Body of pancreas (tissue), 4 donors: Measurements from ENCODE around the gene PI4K2B. TPM values are rescaled to one million over a fixed set of nuclear protein-coding genes. Genes with fewer than 3 reads are reported as not detected.
A peak's percentile ranks its signal among the peaks of the same experiment; 100 is the strongest.
"Not testable (repeated sequence)": the region's sequence is repeated elsewhere in the genome, so short reads cannot be mapped to it uniquely, and the experiment has no call there.

Experiments
- ATAC-seq: fragments of 150-250 bp; one replicate; pipeline ENCODE4 v1.9.1; 2016
- DNase-seq, 4 donors: peaks; one replicate each; pipeline ENCODE4 v3.0.0-alpha.2; 2019
- H3K27ac ChIP-seq, 4 donors: fragments of 200-600 bp; sonication (generic); 1 replicate in 3 of 4; 2 replicates in 1 of 4; pipeline versions ENCODE4 v1.5.1 to v1.6.1; 2016 to 2019; ENCODE audit warnings: mild to moderate bottlenecking in 1 of 4, mixed read lengths in 1 of 4, moderate library complexity in 1 of 4
- H3K27me3 ChIP-seq, 2 donors: fragments of 200-600 bp; sonication (generic); one replicate each; pipeline ENCODE4 v1.6.0; 2016; ENCODE audit warnings: mild to moderate bottlenecking in 1 of 2
- H3K36me3 ChIP-seq, 2 donors: fragments of 200-600 bp; sonication (generic); replicated peaks in 1 of 2; 2 replicates each; pipeline ENCODE4 v1.5.1; 2016; ENCODE audit warnings: low read depth in 2 of 2; ENCODE audit not compliant: insufficient read depth in 1 of 2
- H3K4me1 ChIP-seq: fragments of 200-600 bp; sonication (generic); one replicate; pipeline ENCODE4 v1.6.0; 2016
- H3K4me3 ChIP-seq, 2 donors: fragments of 200-600 bp; sonication (generic); 1 replicate in 1 of 2; 2 replicates in 1 of 2; pipeline ENCODE4 v1.5.1; 2016 to 2019
- H3K9me3 ChIP-seq, 3 donors: fragments of 200-600 bp; sonication (generic); 1 replicate in 2 of 3; 2 replicates in 1 of 3; pipeline ENCODE4 v1.5.1; 2016
- CTCF ChIP-seq, 7 experiments: fragments of 450-650 bp in 4 of 7; fragments of 200-600 bp in 3 of 7; sonication (generic) in 3 of 7; IDR thresholded peaks; one replicate each; pipeline ENCODE4 v1.5.1; 2016 to 2019; ENCODE audit warnings: antibody characterized with exemption in 7 of 7
- POLR2A ChIP-seq, 3 donors: fragments of 450-650 bp; IDR thresholded peaks; one replicate each; pipeline ENCODE4 v1.6.1; 2016; ENCODE audit warnings: antibody characterized with exemption in 3 of 3, mild to moderate bottlenecking in 2 of 3
- WGBS, 2 donors: methylation state at CpG; one replicate each; pipeline ENCODE4 v1.1.5; 2017; 5-methylcytosine and 5-hydroxymethylcytosine counted together
- intact Hi-C: fragments of 100-400 bp; cut with DNase I; formaldehyde crosslinking; loops from one replicate; pipeline ENCODE4 v1.15.1; 2023
- total RNA-seq, 2 donors: library from RNA; depleted of rRNA; stranded (reverse); fragments of >200 nt; gene quantifications; one replicate each; pipeline ENCODE4 v1.1.0, GENCODE V29; 2016

The PI4K2B gene
- total RNA-seq, 2 donors from 2014 or later: 5.3 to 16.3 TPM

GRCh38 chr4:25242195-25242594 is 8.4 kb downstream of the PI4K2B start:
- not testable (repeated sequence) for H3K27ac ChIP-seq, ATAC-seq, H3K9me3 ChIP-seq, H3K27me3 ChIP-seq, H3K36me3 ChIP-seq, H3K4me3 ChIP-seq, H3K4me1 ChIP-seq, DNase-seq
- intact Hi-C loops: loop anchor here (10.0 kb wide), 1 partner anchor 63 kb away; no protein-coding TSS in a partner anchor
- WGBS, 2 donors: 64 to 75% methylated on average over 3 of the region's 3 CpGs

DNA sequence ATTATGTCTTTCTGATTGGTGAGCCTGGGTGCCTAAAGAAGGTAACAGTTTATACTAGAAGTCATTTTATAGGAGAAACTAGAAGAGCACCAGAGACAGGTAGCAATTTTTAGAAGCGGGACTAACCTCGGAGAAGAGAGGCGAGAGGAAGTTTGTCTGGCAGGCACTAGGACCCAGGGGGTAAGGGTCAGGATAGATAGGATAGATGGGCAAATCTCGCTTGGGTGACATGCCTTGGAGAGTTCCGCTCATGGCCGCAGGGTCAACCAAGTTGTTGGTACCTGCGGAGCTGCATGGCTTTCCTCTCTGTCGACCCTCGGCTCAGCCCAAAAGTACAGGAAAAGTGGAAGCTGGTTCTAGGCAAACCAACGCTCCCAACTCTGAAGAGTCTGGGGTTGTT is 11.3 kb downstream of the PI4K2B start:
- Histone ChIP-seq H3K9me3 (no peaks in the 10 kb centered on the region), H3K36me3 (no peaks in the 10 kb centered on the region), H3K27ac (no peak overlapping the region), H3K4me1 (peaks cover 8% of the 10 kb centered on the region), H3K4me3 (no peak overlapping the region), H3K27me3 (no peaks in the 10 kb centered on the region)
- WGBS, 2 donors: 95 to 96% methylated on average over 10 of the region's 10 CpGs
- TF ChIP-seq CTCF (IDR thresholded peaks at IDR 0.05): no peak
- TF ChIP-seq POLR2A (IDR thresholded peaks at IDR 0.05): no peak
- ATAC-seq: no peak
- no peak for DNase-seq
- intact Hi-C loops: loop anchor here (10.0 kb wide), 1 partner anchor 60 kb away; no protein-coding TSS in a partner anchor

DNA sequence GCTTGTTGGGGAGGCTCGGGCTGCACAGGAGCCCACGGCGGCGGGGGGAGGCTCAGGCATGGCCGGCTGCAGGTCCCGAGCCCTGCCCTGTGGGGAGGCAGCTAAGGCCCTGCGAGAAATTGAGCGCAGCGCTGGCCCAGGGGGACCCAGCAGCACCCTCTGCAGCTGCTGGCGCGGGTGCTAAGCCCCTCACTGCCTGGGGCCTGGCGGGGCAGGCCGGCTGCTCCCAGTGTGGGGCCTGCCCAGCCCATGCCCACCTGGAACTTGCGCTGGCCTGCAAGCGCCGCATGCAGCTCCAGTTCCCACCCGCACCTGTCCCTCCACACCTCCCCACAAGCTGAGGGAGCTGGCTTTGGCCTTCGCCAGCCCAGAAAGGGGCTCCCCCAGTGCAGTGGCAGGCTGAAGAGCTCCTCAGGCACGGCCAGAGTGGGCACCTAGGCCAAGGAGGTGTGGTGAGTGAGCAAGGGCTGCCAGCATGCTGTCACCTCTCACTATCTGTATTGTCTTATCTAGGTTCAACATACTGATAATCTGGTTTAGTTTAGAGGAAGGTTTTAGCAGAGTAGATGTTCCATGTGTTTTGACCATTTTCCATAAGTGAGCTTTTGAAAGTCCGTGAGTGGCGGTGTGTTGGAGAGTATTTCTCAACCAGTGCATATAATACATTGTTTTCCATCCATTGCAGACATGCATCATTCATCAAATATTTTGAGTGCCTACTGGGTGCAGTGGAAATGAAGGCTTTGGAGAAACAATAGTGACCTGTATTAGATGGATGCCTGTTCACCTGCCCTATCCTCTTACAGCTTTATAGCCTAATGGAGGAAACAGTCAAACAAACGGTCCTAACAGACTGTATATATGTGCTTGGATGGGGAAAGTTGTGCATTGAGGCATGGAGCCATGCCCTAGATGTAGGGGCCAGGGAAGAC is 13.1 kb downstream of the PI4K2B start:
- Histone ChIP-seq H3K4me3 (no peak overlapping the region), H3K4me1 (peaks cover 9% of the 10 kb centered on the region), H3K27ac (no peak overlapping the region), H3K27me3 (no peaks in the 10 kb centered on the region), H3K9me3 (no peaks in the 10 kb centered on the region), H3K36me3 (no peaks in the 10 kb centered on the region)
- TF ChIP-seq CTCF (IDR thresholded peaks at IDR 0.05): no peak
- no peak for TF ChIP-seq POLR2A (IDR thresholded peaks at IDR 0.05)
- DNase-seq: no peak
- intact Hi-C loops: loop anchor here (10.0 kb wide), 1 partner anchor 58 kb away; no protein-coding TSS in a partner anchor
- 85 to 91% methylated on average over 9 to 20 of the region's 22 CpGs for WGBS, 2 donors
- no peak for ATAC-seq

DNA sequence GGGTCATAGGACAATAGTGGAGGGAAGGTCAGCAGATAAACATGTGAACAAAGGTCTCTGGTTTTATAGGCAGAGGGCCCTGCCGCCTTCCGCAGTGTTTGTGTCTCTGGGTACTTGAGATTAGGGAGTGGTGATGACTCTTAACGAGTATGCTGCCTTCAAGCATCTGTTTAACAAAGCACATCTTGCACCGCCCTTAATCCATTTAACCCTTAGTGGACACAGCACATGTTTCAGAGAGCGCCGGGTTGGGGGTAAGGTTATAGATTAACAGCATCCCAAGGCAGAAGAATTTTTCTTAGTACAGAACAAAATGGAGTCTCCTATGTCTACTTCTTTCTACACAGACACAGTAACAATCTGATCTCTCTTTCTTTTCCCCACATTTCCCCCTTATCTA is 15.0 kb downstream of the PI4K2B start:
- intact Hi-C loops: loop anchor here (10.0 kb wide), 1 partner anchor 56 kb away; no protein-coding TSS in a partner anchor
- H3K27me3 ChIP-seq, DNase-seq, ATAC-seq, H3K9me3 ChIP-seq, H3K27ac ChIP-seq, H3K4me3 ChIP-seq, H3K36me3 ChIP-seq: not testable (repeated sequence)
- 88 to 91% methylated on average over 6 of the region's 6 CpGs for WGBS, 2 donors
- H3K4me1 ChIP-seq: peaks cover 22% of the 10 kb centered on the region

DNA sequence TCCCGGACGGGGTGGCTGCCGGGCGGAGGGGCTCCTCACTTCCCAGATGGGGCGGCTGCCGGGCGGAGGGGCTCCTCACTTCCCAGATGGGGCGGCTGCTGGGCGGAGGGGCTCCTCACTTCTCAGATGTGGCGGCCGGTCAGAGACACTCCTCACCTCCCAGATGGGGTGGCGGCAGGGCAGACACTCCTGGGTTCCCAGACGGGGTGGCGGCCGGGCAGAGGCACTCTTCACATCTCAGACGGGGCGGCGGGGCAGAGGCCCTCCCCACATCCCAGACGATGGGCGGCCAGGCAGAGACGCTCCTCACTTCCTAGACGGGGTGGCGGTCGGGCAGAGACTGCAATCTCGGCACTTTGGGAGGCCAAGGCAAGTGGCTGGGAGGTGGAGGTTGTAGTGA is 15.7 kb downstream of the PI4K2B start:
- DNase-seq, H3K4me3 ChIP-seq, H3K9me3 ChIP-seq, H3K27me3 ChIP-seq, H3K27ac ChIP-seq, ATAC-seq, H3K36me3 ChIP-seq: not testable (repeated sequence)
- intact Hi-C loops: loop anchor here (10.0 kb wide), 1 partner anchor 55 kb away; no protein-coding TSS in a partner anchor
- peaks cover 22% of the 10 kb centered on the region for H3K4me1 ChIP-seq
- WGBS, 2 donors: 96 to 100% methylated on average over 2 to 22 of the region's 25 CpGs

- intact Hi-C loops: no loop called here
- TF ChIP-seq CTCF (IDR thresholded peaks at IDR 0.05) (no peak), POLR2A (IDR thresholded peaks at IDR 0.05) (no peak)
Measured at GRCh38 chr4:25252230-25253070, 18.6 kb downstream of the PI4K2B start.

More at GRCh38 chr4:25252230-25253070, 18.6 kb downstream of the PI4K2B start:
- 62 to 65% methylated on average over 9 of the region's 9 CpGs for WGBS, 2 donors
- peaks cover 3 to 5% of the 10 kb centered on the region in 2 donors for H3K36me3 ChIP-seq
- H3K27ac ChIP-seq: peak overlapping the region in 1 of 4 donors; percentile 8
- DNase-seq (no peak), ATAC-seq (no peak)
- no peaks in the 10 kb centered on the region for H3K27me3 ChIP-seq
- peaks cover 14% of the 10 kb centered on the region for H3K4me1 ChIP-seq
- no peak overlapping the region for H3K4me3 ChIP-seq
- H3K9me3 ChIP-seq: no peaks in the 10 kb centered on the region
